Karpas-422 (cell line): Measurements from ENCODE around the gene NHLRC2. TPM values are rescaled to one million over a fixed set of nuclear protein-coding genes. Genes with fewer than 3 reads are reported as not detected.

Experiments used
- DNase-seq: peaks from one replicate; pipeline ENCODE4 v3.0.0-alpha.2; 2015
- H2AFZ ChIP-seq: fragments of 200-600 bp; sonication (generic); 2 replicates; pipeline ENCODE4 v1.6.1; 2014; ENCODE audit warnings: antibody characterized with exemption, low read length, mixed read lengths
- H3K27ac ChIP-seq: fragments of 200-600 bp; sonication (generic); 2 replicates; pipeline ENCODE4 v1.5.1; 2014; ENCODE audit warnings: mild to moderate bottlenecking, low read length, moderate library complexity
- H3K27me3 ChIP-seq: fragments of 200-600 bp; sonication (generic); 2 replicates; pipeline ENCODE4 v1.6.1; 2014; ENCODE audit warnings: low read length, mixed read lengths
- H3K36me3 ChIP-seq: fragments of 200-600 bp; sonication (generic); 2 replicates; pipeline ENCODE4 v1.6.1; 2014; ENCODE audit warnings: low read length, mixed read lengths; ENCODE audit not compliant: insufficient read depth
- H3K4me1 ChIP-seq: fragments of 200-600 bp; sonication (generic); 2 replicates; pipeline ENCODE4 v1.6.1; 2014; ENCODE audit warnings: mild to moderate bottlenecking, low read length, mixed read lengths
- H3K4me2 ChIP-seq: fragments of 200-600 bp; sonication (generic); 2 replicates; pipeline ENCODE4 v1.6.1; 2014; ENCODE audit warnings: low read length, low read depth, mild to moderate bottlenecking; ENCODE audit not compliant: poor library complexity, severe bottlenecking
- H3K4me3 ChIP-seq: fragments of 200-600 bp; sonication (generic); 2 replicates; pipeline ENCODE4 v1.5.1; 2014; ENCODE audit warnings: mild to moderate bottlenecking, antibody characterized with exemption, low read length, mixed read lengths
- H3K79me2 ChIP-seq: fragments of 200-600 bp; sonication (generic); 2 replicates; pipeline ENCODE4 v1.6.1; 2014; ENCODE audit warnings: mild to moderate bottlenecking, low read length, mixed read lengths
- H3K9ac ChIP-seq: fragments of 200-600 bp; sonication (generic); 2 replicates; pipeline ENCODE4 v1.6.0; 2014; ENCODE audit warnings: low read length
- H3K9me2 ChIP-seq: fragments of 200-600 bp; sonication (generic), shearing (Covaris generic); replicated peaks from 2 replicates; pipeline ENCODE4 v1.6.0; 2014; ENCODE audit warnings: mild to moderate bottlenecking, low read length, moderate library complexity; ENCODE audit not compliant: insufficient read depth
- H3K9me3 ChIP-seq: fragments of 300-700, 200-600 bp; sonication (generic); 2 replicates; pipeline ENCODE4 v1.6.1; 2014; ENCODE audit warnings: low read length, mixed read lengths
- H4K20me1 ChIP-seq: fragments of 200-600 bp; sonication (generic); 2 replicates; pipeline ENCODE4 v1.6.1; 2014; ENCODE audit warnings: mild to moderate bottlenecking, antibody characterized with exemption, low read length, low read depth; ENCODE audit not compliant: insufficient read depth
- total RNA-seq: library from RNA; depleted of rRNA; stranded (reverse); fragments of >200 nt; shearing (Covaris generic); gene quantifications from 2 replicates; pipeline ENCODE4 v1.2.3, GENCODE V29; 2014; ENCODE audit warnings: low replicate concordance

The NHLRC2 gene
- total RNA-seq, 1 experiment from 2014 or later: 21.9 TPM

GRCh38 chr10:113928830-113929229 lies 74.4 kb downstream of the NHLRC2 start:
- no peaks in the 10 kb centered on the region for H3K27me3 ChIP-seq
- H3K9ac ChIP-seq: no peak overlapping the region
- no peaks in the 10 kb centered on the region for H3K36me3 ChIP-seq
- no peaks in the 10 kb centered on the region for H3K9me2 ChIP-seq
- H3K4me1 ChIP-seq: no peaks in the 10 kb centered on the region
- no peak overlapping the region for H2AFZ ChIP-seq
- H3K9me3 ChIP-seq: 0 out of 2 replicates have a peak, but pooled peaks cover 4% of the 10 kb centered on the region
- H3K4me2 ChIP-seq: no peak overlapping the region
- no peak overlapping the region for H3K27ac ChIP-seq
- H3K4me3 ChIP-seq: no peak overlapping the region
- H4K20me1 ChIP-seq: no peaks in the 10 kb centered on the region
- DNase-seq: no peak
- H3K79me2 ChIP-seq: no peaks in the 10 kb centered on the region

- Histone ChIP-seq H3K4me3 (no peak overlapping the region), H3K79me2 (no peaks in the 10 kb centered on the region), H3K4me1 (no peaks in the 10 kb centered on the region), H2AFZ (no peak overlapping the region), H3K9me3 (0 out of 2 replicates have a peak, but pooled peaks cover 4% of the 10 kb centered on the region), H4K20me1 (no peaks in the 10 kb centered on the region), H3K27me3 (no peaks in the 10 kb centered on the region), H3K4me2 (no peak overlapping the region), H3K9me2 (no peaks in the 10 kb centered on the region), H3K36me3 (no peaks in the 10 kb centered on the region), H3K27ac (no peak overlapping the region), H3K9ac (no peak overlapping the region)
- no peak for DNase-seq
Measured at GRCh38 chr10:113929522-113929921, 75.1 kb downstream of the NHLRC2 start.

- Histone ChIP-seq H3K4me2 (no peak overlapping the region), H3K9ac (no peak overlapping the region), H2AFZ (no peak overlapping the region), H3K4me1 (no peaks in the 10 kb centered on the region), H3K36me3 (no peaks in the 10 kb centered on the region), H3K4me3 (no peak overlapping the region), H3K9me3 (no peaks in the 10 kb centered on the region), H3K27ac (no peak overlapping the region), H3K9me2 (no peaks in the 10 kb centered on the region), H3K79me2 (no peaks in the 10 kb centered on the region), H4K20me1 (no peaks in the 10 kb centered on the region), H3K27me3 (no peaks in the 10 kb centered on the region)
- no peak for DNase-seq
Measured at GRCh38 chr10:113930482-113931057, 76.1 kb downstream of the NHLRC2 start.

GRCh38 chr10:113932854-113933253 lies 78.4 kb downstream of the NHLRC2 start:
- Histone ChIP-seq H4K20me1 (no peaks in the 10 kb centered on the region), H3K9me2 (no peaks in the 10 kb centered on the region), H3K9ac (no peak overlapping the region), H3K4me2 (no peak overlapping the region), H3K27me3 (no peaks in the 10 kb centered on the region), H3K4me3 (no peak overlapping the region), H3K27ac (no peak overlapping the region), H2AFZ (no peak overlapping the region), H3K9me3 (no peaks in the 10 kb centered on the region), H3K4me1 (no peaks in the 10 kb centered on the region), H3K36me3 (no peaks in the 10 kb centered on the region), H3K79me2 (no peaks in the 10 kb centered on the region)
- DNase-seq: no peak

- Histone ChIP-seq H2AFZ (no peak overlapping the region), H3K9me3 (no peaks in the 10 kb centered on the region), H3K4me1 (no peaks in the 10 kb centered on the region), H3K36me3 (no peaks in the 10 kb centered on the region), H4K20me1 (no peaks in the 10 kb centered on the region), H3K27me3 (no peaks in the 10 kb centered on the region), H3K9me2 (no peaks in the 10 kb centered on the region), H3K79me2 (no peaks in the 10 kb centered on the region), H3K4me2 (no peak overlapping the region), H3K27ac (no peak overlapping the region), H3K4me3 (no peak overlapping the region), H3K9ac (no peak overlapping the region)
- no peak for DNase-seq
Measured at GRCh38 chr10:113933894-113934532, 79.6 kb downstream of the NHLRC2 start.

GRCh38 chr10:113937258-113937657 lies 82.8 kb downstream of the NHLRC2 start:
- no peak overlapping the region for H2AFZ ChIP-seq
- no peak overlapping the region for H3K4me3 ChIP-seq
- no peaks in the 10 kb centered on the region for H3K27me3 ChIP-seq
- no peaks in the 10 kb centered on the region for H3K4me1 ChIP-seq
- no peaks in the 10 kb centered on the region for H3K36me3 ChIP-seq
- H3K9ac ChIP-seq: no peak overlapping the region
- H4K20me1 ChIP-seq: no peaks in the 10 kb centered on the region
- H3K4me2 ChIP-seq: no peak overlapping the region
- no peaks in the 10 kb centered on the region for H3K9me2 ChIP-seq
- no peaks in the 10 kb centered on the region for H3K9me3 ChIP-seq
- no peak for DNase-seq
- H3K27ac ChIP-seq: no peak overlapping the region
- H3K79me2 ChIP-seq: no peaks in the 10 kb centered on the region

- Histone ChIP-seq H3K4me1 (no peaks in the 10 kb centered on the region), H3K4me2 (no peak overlapping the region), H3K79me2 (no peaks in the 10 kb centered on the region), H3K9ac (no peak overlapping the region), H3K9me3 (no peaks in the 10 kb centered on the region), H3K27me3 (no peaks in the 10 kb centered on the region), H3K27ac (no peak overlapping the region), H3K4me3 (no peak overlapping the region), H2AFZ (no peak overlapping the region), H4K20me1 (no peaks in the 10 kb centered on the region), H3K9me2 (no peaks in the 10 kb centered on the region), H3K36me3 (no peaks in the 10 kb centered on the region)
- DNase-seq: no peak
Measured at GRCh38 chr10:113937756-113938155, 83.3 kb downstream of the NHLRC2 start.

GRCh38 chr10:113939212-113939860 lies 84.9 kb downstream of the NHLRC2 start:
- Histone ChIP-seq H3K27ac (no peak overlapping the region), H3K4me2 (no peak overlapping the region), H3K4me1 (no peaks in the 10 kb centered on the region), H3K4me3 (no peak overlapping the region), H3K36me3 (no peaks in the 10 kb centered on the region), H3K79me2 (no peaks in the 10 kb centered on the region), H2AFZ (no peak overlapping the region), H3K27me3 (no peaks in the 10 kb centered on the region), H3K9me3 (no peaks in the 10 kb centered on the region), H4K20me1 (no peaks in the 10 kb centered on the region), H3K9me2 (no peaks in the 10 kb centered on the region), H3K9ac (no peak overlapping the region)
- DNase-seq: peak; percentile 44
